H1 (cell line): Measurements from ENCODE around the gene ACKR3. TPM values are rescaled to one million over a fixed set of nuclear protein-coding genes. Genes with fewer than 3 reads are reported as not detected.

Experiments
- BRCA1 ChIP-seq: IDR thresholded peaks from 2 replicates; pipeline ENCODE4 v1.6.1; 2012; ENCODE audit warnings: low read depth, low read length, improper control_type of control experiment
- CHD2 ChIP-seq: IDR thresholded peaks from 2 replicates; pipeline ENCODE4 v1.6.1; 2012; ENCODE audit warnings: low read length, improper control_type of control experiment
- POLR2AphosphoS5 ChIP-seq: IDR thresholded peaks from 2 replicates; pipeline ENCODE4 v1.6.1; 2011; ENCODE audit warnings: low read depth, low read length
- TAF1 ChIP-seq: IDR thresholded peaks from 2 replicates; pipeline ENCODE4 v1.6.1; 2011; ENCODE audit warnings: mild to moderate bottlenecking, low read depth, low read length
- TCF12 ChIP-seq: IDR thresholded peaks from 2 replicates; pipeline ENCODE4 v1.6.1; 2011; ENCODE audit warnings: low read depth, mild to moderate bottlenecking, low read length
- polyA plus RNA-seq, 7 experiments: library from polyadenylated mRNA; depleted of rRNA in 3 of 7; stranded (reverse) in 5 of 7; unstranded in 2 of 7; fragments of >200 nt in 5 of 7; fragments of 200-250 nt in 2 of 7; gene quantifications; 1 replicate in 5 of 7; 2 replicates in 1 of 7; 4 replicates in 1 of 7; pipeline versions ENCODE4 v1.2.1 to v1.2.3, GENCODE V29; 2011 to 2013; ENCODE audit warnings: missing spikeins in 2 of 7, mixed read lengths in 2 of 7
- total RNA-seq: library from RNA; stranded (reverse); fragmentation: NEBNext Ultra II Directional; extraction: Animal tissue kit (Norgen Biotek cat#: 25700); gene quantifications from 2 replicates; pipeline ENCODE4 v1.2.1, GENCODE V29; 2021
- TF ChIP-seq, protein P1 (sequence below): fragments of 300-600 bp; sonication (generic); IDR thresholded peaks from 2 replicates; pipeline ENCODE4 v1.7.1; 2012; ENCODE audit warnings: low read length, moderate library complexity, mild to moderate bottlenecking, inconsistent platforms; ENCODE audit not compliant: insufficient replicate concordance
- TF ChIP-seq, protein P2 (sequence below), 3 experiments: IDR thresholded peaks; 1 replicate in 2 of 3; 2 replicates in 1 of 3; pipeline versions ENCODE4 v1.5.1 to v1.6.1; 2011; ENCODE audit warnings: low read length in 3 of 3, mild to moderate bottlenecking in 3 of 3, inconsistent platforms in 2 of 3, low read depth in 1 of 3, moderate library complexity in 1 of 3; ENCODE audit not compliant: insufficient read depth in 1 of 3; ENCODE audit errors: control extremely low read depth in 1 of 3

Gene ACKR3
- total and polyA plus RNA-seq, 2 of the 8 experiments (the other 6 are each of a cell fraction or from before 2014, with no cell fraction given), result 1.4 to 24.4 TPM

DNA sequence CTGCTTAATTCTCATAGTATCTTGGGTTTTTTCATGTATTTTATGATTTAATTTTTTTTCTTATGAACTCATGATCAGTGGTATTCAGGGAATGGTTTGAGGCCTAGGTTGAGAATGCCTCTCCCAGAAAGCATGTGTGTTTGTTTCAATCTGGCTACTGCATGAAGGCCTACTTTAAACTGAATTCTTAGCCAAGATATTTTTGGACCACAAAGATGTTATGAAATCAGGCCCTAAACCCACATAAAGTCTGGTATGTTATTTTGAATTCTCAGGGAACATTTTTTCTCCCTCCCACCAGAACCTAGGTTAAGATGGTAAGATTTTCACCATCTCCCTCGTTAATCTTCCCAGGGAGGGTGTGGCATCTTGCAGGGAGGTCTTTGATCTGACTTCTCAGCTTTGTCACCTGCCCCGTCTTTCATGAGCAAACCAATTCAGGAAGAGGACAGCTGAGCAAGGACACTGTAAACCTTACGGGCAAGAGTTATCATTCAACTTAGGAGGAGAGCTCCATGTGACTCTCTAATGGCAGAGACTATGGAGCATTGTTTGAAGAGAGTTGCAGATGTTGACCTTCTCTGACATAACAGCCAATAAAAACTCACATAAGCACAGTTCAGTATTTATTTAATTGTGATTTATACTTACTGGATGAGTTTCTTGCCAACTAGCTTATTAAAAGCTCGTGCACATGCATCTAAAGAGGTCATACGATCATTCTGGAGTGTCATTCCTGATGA is 21.3 kb upstream of the ACKR3 start (continued):
- TF ChIP-seq, protein P1, sequence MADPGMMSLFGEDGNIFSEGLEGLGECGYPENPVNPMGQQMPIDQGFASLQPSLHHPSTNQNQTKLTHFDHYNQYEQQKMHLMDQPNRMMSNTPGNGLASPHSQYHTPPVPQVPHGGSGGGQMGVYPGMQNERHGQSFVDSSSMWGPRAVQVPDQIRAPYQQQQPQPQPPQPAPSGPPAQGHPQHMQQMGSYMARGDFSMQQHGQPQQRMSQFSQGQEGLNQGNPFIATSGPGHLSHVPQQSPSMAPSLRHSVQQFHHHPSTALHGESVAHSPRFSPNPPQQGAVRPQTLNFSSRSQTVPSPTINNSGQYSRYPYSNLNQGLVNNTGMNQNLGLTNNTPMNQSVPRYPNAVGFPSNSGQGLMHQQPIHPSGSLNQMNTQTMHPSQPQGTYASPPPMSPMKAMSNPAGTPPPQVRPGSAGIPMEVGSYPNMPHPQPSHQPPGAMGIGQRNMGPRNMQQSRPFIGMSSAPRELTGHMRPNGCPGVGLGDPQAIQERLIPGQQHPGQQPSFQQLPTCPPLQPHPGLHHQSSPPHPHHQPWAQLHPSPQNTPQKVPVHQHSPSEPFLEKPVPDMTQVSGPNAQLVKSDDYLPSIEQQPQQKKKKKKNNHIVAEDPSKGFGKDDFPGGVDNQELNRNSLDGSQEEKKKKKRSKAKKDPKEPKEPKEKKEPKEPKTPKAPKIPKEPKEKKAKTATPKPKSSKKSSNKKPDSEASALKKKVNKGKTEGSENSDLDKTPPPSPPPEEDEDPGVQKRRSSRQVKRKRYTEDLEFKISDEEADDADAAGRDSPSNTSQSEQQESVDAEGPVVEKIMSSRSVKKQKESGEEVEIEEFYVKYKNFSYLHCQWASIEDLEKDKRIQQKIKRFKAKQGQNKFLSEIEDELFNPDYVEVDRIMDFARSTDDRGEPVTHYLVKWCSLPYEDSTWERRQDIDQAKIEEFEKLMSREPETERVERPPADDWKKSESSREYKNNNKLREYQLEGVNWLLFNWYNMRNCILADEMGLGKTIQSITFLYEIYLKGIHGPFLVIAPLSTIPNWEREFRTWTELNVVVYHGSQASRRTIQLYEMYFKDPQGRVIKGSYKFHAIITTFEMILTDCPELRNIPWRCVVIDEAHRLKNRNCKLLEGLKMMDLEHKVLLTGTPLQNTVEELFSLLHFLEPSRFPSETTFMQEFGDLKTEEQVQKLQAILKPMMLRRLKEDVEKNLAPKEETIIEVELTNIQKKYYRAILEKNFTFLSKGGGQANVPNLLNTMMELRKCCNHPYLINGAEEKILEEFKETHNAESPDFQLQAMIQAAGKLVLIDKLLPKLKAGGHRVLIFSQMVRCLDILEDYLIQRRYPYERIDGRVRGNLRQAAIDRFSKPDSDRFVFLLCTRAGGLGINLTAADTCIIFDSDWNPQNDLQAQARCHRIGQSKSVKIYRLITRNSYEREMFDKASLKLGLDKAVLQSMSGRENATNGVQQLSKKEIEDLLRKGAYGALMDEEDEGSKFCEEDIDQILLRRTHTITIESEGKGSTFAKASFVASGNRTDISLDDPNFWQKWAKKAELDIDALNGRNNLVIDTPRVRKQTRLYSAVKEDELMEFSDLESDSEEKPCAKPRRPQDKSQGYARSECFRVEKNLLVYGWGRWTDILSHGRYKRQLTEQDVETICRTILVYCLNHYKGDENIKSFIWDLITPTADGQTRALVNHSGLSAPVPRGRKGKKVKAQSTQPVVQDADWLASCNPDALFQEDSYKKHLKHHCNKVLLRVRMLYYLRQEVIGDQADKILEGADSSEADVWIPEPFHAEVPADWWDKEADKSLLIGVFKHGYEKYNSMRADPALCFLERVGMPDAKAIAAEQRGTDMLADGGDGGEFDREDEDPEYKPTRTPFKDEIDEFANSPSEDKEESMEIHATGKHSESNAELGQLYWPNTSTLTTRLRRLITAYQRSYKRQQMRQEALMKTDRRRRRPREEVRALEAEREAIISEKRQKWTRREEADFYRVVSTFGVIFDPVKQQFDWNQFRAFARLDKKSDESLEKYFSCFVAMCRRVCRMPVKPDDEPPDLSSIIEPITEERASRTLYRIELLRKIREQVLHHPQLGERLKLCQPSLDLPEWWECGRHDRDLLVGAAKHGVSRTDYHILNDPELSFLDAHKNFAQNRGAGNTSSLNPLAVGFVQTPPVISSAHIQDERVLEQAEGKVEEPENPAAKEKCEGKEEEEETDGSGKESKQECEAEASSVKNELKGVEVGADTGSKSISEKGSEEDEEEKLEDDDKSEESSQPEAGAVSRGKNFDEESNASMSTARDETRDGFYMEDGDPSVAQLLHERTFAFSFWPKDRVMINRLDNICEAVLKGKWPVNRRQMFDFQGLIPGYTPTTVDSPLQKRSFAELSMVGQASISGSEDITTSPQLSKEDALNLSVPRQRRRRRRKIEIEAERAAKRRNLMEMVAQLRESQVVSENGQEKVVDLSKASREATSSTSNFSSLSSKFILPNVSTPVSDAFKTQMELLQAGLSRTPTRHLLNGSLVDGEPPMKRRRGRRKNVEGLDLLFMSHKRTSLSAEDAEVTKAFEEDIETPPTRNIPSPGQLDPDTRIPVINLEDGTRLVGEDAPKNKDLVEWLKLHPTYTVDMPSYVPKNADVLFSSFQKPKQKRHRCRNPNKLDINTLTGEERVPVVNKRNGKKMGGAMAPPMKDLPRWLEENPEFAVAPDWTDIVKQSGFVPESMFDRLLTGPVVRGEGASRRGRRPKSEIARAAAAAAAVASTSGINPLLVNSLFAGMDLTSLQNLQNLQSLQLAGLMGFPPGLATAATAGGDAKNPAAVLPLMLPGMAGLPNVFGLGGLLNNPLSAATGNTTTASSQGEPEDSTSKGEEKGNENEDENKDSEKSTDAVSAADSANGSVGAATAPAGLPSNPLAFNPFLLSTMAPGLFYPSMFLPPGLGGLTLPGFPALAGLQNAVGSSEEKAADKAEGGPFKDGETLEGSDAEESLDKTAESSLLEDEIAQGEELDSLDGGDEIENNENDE, result no peak
- TF ChIP-seq POLR2AphosphoS5 (no peak), TCF12 (no peak), BRCA1 (no peak), TAF1 (no peak), CHD2 (no peak)
- TF ChIP-seq, protein P2, sequence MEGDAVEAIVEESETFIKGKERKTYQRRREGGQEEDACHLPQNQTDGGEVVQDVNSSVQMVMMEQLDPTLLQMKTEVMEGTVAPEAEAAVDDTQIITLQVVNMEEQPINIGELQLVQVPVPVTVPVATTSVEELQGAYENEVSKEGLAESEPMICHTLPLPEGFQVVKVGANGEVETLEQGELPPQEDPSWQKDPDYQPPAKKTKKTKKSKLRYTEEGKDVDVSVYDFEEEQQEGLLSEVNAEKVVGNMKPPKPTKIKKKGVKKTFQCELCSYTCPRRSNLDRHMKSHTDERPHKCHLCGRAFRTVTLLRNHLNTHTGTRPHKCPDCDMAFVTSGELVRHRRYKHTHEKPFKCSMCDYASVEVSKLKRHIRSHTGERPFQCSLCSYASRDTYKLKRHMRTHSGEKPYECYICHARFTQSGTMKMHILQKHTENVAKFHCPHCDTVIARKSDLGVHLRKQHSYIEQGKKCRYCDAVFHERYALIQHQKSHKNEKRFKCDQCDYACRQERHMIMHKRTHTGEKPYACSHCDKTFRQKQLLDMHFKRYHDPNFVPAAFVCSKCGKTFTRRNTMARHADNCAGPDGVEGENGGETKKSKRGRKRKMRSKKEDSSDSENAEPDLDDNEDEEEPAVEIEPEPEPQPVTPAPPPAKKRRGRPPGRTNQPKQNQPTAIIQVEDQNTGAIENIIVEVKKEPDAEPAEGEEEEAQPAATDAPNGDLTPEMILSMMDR (IDR thresholded peaks at IDR 0.05; ENCODE audit: control extremely low read depth in 1 of 3, insufficient read depth in 1 of 3, low read depth in 1 of 3, low read length in 3 of 3), result no peak
